ENCODE results near the gene NCAPH2.
"Not testable (repeated sequence)": the region's sequence is repeated elsewhere in the genome, so short reads cannot be mapped to it uniquely, and the experiment has no call there.

The NCAPH2 gene

GRCh38 chr22:50529897-50530579, 22.0 kb downstream of the NCAPH2 start, which contains the start of gene TYMP:
Gene TYMP, minus strand, starts transcription at chr22:50530012. Its CDS starts 303 bp downstream, at chr22:50529709.
- no peak for TF ChIP-seq GATA1 (IDR thresholded peaks at IDR 0.05; ENCODE audit: low read depth, low read length)
- peak; percentile 39 for TF ChIP-seq POLR2A (IDR thresholded peaks at IDR 0.05; ENCODE audit: low read length)
- DNase-seq: peak; percentile 67 to 72

- DNase-seq: no peak
- no peak for TF ChIP-seq POLR2A (IDR thresholded peaks at IDR 0.05; ENCODE audit: low read length)
- no peak for TF ChIP-seq GATA1 (IDR thresholded peaks at IDR 0.05; ENCODE audit: low read depth, low read length)
Observed at GRCh38 chr22:50530580-50530876, 22.5 kb downstream of the NCAPH2 start.

GRCh38 chr22:50530877-50531545, 23.0 kb downstream of the NCAPH2 start:
- no peak for TF ChIP-seq GATA1 (IDR thresholded peaks at IDR 0.05; ENCODE audit: low read depth, low read length)
- TF ChIP-seq POLR2A (IDR thresholded peaks at IDR 0.05; ENCODE audit: low read length): peak; percentile 36
- peak; percentile 71 to 77 for DNase-seq

- DNase-seq: peak; percentile 28 to 46
- TF ChIP-seq POLR2A (IDR thresholded peaks at IDR 0.05; ENCODE audit: low read length) (no peak), GATA1 (IDR thresholded peaks at IDR 0.05; ENCODE audit: low read depth, low read length) (no peak)
Observed at GRCh38 chr22:50531546-50531961, 23.5 kb downstream of the NCAPH2 start.

GRCh38 chr22:50531962-50532674, 24.1 kb downstream of the NCAPH2 start:
- no peak for TF ChIP-seq POLR2A (IDR thresholded peaks at IDR 0.05; ENCODE audit: low read length)
- TF ChIP-seq GATA1 (IDR thresholded peaks at IDR 0.05; ENCODE audit: low read depth, low read length): no peak
- DNase-seq: no peak

- peak in 1 of 2 experiments; percentile 23 for DNase-seq
- TF ChIP-seq GATA1 (IDR thresholded peaks at IDR 0.05; ENCODE audit: low read depth, low read length) (no peak), POLR2A (IDR thresholded peaks at IDR 0.05; ENCODE audit: low read length) (no peak)
Observed at GRCh38 chr22:50532824-50533796, 25.1 kb downstream of the NCAPH2 start.

GRCh38 chr22:50533856-50534711, 26.1 kb downstream of the NCAPH2 start:
- DNase-seq: not testable (repeated sequence)

- no peak for TF ChIP-seq GATA1 (IDR thresholded peaks at IDR 0.05; ENCODE audit: low read depth, low read length)
- TF ChIP-seq POLR2A (IDR thresholded peaks at IDR 0.05; ENCODE audit: low read length): no peak
- DNase-seq: no peak
Observed at GRCh38 chr22:50535113-50535512, 27.1 kb downstream of the NCAPH2 start.

GRCh38 chr22:50536226-50536625, 28.2 kb downstream of the NCAPH2 start:
- DNase-seq: no peak
- TF ChIP-seq POLR2A (IDR thresholded peaks at IDR 0.05; ENCODE audit: low read length): no peak
- TF ChIP-seq GATA1 (IDR thresholded peaks at IDR 0.05; ENCODE audit: low read depth, low read length): no peak

GRCh38 chr22:50537765-50538164, 29.7 kb downstream of the NCAPH2 start:
- DNase-seq: no peak
- TF ChIP-seq GATA1 (IDR thresholded peaks at IDR 0.05; ENCODE audit: low read depth, low read length): no peak
- no peak for TF ChIP-seq POLR2A (IDR thresholded peaks at IDR 0.05; ENCODE audit: low read length)

- no peak for TF ChIP-seq GATA1 (IDR thresholded peaks at IDR 0.05; ENCODE audit: low read depth, low read length)
- TF ChIP-seq POLR2A (IDR thresholded peaks at IDR 0.05; ENCODE audit: low read length): no peak
- no peak for DNase-seq
Observed at GRCh38 chr22:50540381-50540780, 32.4 kb downstream of the NCAPH2 start.

- peak in 1 of 2 experiments; percentile 68 for DNase-seq
Observed at GRCh38 chr22:50541667-50542026, 33.6 kb downstream of the NCAPH2 start.

- TF ChIP-seq POLR2A (IDR thresholded peaks at IDR 0.05; ENCODE audit: low read length) (no peak), GATA1 (IDR thresholded peaks at IDR 0.05; ENCODE audit: low read depth, low read length) (no peak)
Observed at GRCh38 chr22:50542416-50542927, 34.4 kb downstream of the NCAPH2 start.

More at GRCh38 chr22:50542416-50542927, 34.4 kb downstream of the NCAPH2 start:
- DNase-seq: no peak

Measured in erythroblast (primary cell).